Middle frontal gyrus (tissue), 1 donor: ENCODE data around the gene SOX6.

ENCODE experiments used
- DNase-seq: peaks from one replicate; pipeline ENCODE4 v3.0.0-alpha.2; 2015; ENCODE audit warnings: low spot score; ENCODE audit errors: extremely low spot score

Gene SOX6

GRCh38 chr11:15968461-15969130, 387.8 kb downstream of the SOX6 start:
- DNase-seq, result no peak

DNA sequence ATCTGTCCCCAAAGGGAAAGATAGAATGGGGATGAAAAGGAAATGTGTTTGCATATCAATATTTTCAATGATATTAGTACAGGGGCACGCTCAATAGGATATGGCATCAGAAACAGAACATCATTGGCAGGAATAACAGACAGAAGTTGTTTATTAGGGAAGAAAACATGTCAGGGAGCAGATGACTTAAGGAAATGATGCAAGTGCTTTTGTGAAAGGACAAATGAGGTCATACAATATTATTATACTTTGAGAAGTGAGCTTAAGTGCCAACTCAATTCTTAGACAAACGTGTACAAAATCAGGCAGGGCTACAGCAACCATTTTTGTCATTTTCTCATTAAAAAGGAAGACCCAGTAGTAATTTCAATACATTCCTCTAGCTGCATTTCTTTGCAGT, 388.4 kb downstream of the SOX6 start:
- no peak for DNase-seq

DNA sequence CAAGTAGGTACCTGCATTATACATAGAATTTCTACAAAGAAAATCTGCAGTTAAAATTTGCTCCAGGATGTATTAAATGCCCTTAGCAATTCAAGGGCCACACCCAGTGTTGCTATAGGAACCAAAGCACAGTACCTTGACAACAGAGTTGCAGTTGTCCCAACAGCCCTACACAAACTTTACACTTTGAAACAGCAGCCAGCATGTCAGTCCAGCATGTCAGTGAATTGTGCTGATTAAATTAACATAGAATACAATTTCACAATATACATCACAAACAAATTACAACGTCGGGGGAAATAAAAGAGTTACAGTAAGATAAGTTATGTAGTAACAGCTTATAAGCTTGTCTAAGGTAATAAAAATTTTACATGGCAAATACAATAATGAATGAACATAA, 389.2 kb downstream of the SOX6 start:
- no peak for DNase-seq

DNA sequence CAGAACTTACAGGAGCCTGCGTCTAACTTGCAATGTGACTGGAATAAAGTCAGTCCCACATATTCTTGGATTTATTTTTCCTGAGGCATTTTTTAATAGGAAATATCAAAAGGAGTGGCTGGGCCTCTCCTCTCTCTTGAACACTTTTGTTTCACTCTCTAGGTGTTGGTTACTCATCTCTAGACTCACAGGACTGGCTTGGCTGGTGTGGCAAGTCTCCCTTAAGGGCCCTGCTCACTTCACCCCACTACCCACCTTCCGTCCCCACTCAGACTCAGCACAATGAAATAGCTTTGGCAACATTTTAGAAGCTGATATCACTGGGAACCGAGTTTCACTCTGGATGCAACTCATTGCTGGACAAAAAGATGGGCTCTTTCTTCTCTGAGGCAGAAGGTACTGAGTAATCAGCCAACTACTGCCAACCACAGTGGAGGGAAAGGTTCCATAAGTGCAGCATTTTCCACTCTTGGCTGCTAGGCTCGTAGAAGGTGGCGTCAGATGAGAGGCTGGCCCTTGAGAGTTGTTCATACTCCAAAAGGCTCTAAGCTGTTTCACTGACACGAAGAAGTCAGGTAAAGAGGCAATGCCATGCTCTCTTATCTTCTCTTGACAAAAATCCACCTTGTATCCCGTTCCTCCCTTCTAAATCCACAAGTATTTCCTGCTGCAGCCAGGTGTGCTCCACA, 390.6 kb downstream of the SOX6 start:
- no peak for DNase-seq

- no peak for DNase-seq
Observed at GRCh38 chr11:15963266-15963665, 393.1 kb downstream of the SOX6 start.

DNA sequence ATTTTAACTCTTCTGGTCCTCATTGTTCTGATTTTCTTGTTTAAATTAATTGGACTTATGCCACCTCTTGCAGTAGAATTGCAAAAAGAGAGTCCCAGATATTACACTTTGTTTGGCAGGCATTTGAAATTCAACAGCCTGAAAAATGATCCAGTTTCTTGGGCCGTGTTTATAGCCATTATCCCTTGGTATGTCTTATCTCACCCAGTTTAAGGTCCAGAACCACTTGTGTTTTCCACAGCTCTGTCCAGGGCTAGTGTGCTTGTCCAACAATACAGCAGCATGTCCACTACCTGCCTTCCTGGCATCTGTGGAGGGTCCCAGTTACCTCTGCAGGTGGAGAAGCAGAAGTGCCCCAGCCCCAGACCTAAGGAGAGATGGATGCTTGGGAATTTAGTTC, 397.4 kb downstream of the SOX6 start:
- no peak for DNase-seq

- DNase-seq, result no peak
Observed at GRCh38 chr11:15957234-15957633, 399.1 kb downstream of the SOX6 start.

- DNase-seq, result no peak
Observed at GRCh38 chr11:15956302-15956701, 400.0 kb downstream of the SOX6 start.

- no peak for DNase-seq
Observed at GRCh38 chr11:15955595-15955994, 400.8 kb downstream of the SOX6 start.

- no peak for DNase-seq
Observed at GRCh38 chr11:15947681-15948648, 408.4 kb downstream of the SOX6 start.

DNA sequence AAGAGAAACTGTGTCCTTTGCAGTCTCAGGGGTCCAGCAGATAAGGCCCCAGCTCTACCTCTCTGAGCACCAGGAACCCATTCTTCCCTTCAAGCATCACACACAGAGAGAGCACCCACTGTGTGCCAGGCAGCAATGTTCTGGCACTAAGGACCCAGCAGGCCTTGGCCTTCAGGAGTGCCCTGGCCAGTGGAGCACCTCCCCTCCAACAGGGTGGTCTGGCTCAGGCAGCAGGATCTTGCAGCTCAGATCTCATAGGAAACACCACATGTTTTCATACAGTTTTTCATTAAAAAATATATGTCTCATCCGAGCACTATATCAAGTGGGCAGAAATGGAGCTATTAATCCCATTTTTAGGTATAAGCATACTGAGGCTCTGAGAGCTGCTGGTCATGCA, 410.6 kb downstream of the SOX6 start:
- no peak for DNase-seq

GRCh38 chr11:15944460-15944859, 411.9 kb downstream of the SOX6 start:
- no peak for DNase-seq

DNA sequence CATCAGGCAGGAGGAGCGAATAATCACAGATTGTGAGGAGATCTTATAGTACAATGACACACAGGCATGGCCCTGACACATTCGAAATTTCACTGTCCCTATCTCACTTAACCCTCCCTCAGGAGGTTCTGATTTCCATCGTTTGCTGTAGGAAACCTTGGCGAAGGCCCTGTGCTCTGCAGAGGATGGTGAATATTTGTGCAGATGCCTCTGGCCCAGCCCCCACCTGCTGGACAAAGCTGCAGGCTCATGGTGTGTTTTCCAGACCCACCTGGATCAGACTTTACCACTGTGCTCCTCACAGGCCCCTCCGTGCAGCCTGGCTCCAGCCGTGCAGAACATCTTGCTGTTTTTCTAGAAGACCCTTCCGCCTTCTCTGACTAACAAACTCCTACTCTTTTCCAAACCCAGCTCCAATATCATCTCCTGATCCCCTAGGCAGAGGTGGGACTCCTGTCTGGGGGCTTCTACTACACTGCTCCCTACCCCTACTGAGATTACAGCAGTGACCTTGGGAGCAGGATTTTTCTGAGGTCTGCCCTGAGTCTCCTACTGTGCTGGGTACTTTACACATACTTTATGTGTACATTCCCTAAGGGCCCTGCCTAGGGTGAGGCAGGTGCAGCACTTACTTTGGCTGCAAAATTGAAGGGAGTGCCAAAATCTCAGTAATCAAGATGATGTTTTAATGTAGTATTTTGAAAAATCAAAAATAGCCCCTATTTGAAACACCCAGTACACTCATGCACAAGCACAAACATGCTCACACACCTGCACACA, 412.7 kb downstream of the SOX6 start:
- DNase-seq, result no peak

GRCh38 chr11:15942936-15943335, 413.4 kb downstream of the SOX6 start:
- DNase-seq, result no peak

GRCh38 chr11:15942126-15942525, 414.2 kb downstream of the SOX6 start:
- DNase-seq, result no peak

DNA sequence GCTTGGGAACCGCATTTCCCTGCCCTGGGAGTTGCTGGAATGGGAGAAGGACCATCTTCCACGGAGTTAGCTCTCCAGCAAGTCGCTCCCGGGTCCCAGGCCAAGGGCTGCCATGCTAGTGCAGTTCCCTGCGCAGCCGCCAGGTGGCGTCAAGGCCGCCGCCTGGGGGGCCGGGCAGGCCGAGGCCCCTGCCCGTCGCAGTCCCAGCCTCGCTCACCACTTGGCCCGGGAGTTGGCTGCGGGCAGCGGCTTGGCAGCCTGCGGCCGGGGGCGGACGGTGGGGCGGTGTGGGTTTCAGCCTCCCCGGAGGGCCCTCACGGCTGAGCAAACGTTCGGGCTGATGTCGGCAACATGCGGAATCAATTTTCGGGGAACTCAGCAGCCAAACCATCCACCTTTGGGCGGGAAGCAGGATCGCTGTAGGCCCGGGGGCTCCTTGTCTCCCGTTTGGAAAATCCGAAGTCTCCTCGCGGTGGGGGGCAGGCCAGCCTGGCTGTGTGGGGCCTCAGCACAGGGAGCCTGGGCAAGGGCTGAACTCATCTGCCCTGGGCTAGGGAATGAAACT, 415.1 kb downstream of the SOX6 start:
- no peak for DNase-seq

GRCh38 chr11:15940462-15941205, 415.7 kb downstream of the SOX6 start:
- DNase-seq, result no peak

DNA sequence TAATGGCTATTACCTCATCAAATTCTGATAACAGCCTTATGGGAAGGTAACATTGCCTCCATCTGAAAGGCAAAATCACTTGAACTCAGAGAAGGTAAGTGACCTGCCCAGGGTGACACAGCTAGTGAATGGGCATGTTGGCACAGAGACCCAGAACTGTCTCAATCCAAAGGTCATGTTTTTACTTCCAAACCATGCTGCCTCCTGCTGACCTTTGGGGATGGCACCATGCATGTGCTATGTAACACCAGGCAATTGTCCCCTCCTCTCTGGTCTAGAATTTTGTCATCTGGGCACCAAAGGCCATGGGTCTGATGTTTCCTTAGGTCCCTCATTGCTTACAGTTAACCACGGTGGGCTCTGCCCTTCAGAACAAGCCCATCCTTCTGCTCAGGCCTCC, 417.4 kb downstream of the SOX6 start:
- DNase-seq, result no peak

GRCh38 chr11:15938121-15938611, 418.2 kb downstream of the SOX6 start:
- no peak for DNase-seq

DNA sequence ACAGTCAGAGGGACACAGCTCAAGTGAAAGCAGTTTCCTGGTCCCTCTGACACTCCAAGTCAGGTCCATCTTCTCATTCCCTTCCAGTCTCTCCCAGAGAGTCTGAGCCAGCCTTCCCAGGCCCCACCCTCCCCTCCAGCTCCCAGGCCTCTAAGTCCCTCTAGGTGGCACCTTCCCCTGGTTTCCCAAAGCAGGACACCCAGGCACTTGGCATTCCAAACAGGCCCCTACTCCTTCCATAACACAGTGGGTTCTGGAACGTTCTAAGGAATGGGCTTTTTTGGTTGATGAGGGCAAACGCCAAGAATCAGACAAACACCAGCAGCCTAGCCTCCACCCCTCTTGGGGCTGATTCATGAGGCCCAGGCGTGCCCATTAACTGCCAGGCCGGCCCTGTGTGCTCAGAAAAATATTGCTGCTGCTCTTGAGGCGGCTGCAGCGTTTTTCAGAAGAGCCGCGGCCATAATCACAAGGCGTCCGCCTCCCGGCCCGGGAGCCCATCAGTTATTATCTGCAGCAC, 418.7 kb downstream of the SOX6 start:
- DNase-seq, result no peak
